A673 (cell line): Measurements from ENCODE around the gene SLC2A4.

Experiments used
- EZH2 ChIP-seq: fragments of 200-600 bp; sonication (generic); IDR thresholded peaks from 2 replicates; pipeline ENCODE4 v1.6.1; 2017; ENCODE audit warnings: borderline replicate concordance, low read depth, mild to moderate bottlenecking, mixed read lengths, antibody characterized with exemption, low read length; ENCODE audit not compliant: poor library complexity, severe bottlenecking
- TF ChIP-seq, protein P1 (sequence below): fragments of 300-800, 200-600 bp; sonication (generic); conservative IDR thresholded peaks from 2 replicates; pipeline ENCODE4 v1.5.1; 2017; ENCODE audit warnings: low read depth, mild to moderate bottlenecking, antibody characterized with exemption, low read length, moderate library complexity, mixed read lengths

DNA sequence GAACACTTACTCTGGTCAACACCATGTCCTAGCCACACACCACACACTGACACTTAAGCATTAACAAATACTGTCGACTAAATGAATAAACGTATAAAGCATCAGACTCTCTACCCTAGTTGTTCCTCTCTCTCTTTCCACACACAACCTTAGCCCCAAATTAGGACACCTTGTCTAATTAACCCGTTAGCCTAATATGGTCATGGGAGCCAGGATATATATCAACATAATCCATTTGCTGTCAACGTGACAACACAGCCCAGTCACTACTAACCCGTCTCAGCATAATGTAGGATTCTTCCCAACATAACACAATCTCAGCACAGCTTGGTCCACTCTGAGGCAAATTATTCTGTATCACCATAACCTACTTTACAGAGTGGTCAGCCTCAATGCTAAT is 49.4 kb upstream of the SLC2A4 start:
- no peak for TF ChIP-seq EZH2
- TF ChIP-seq, protein P1, sequence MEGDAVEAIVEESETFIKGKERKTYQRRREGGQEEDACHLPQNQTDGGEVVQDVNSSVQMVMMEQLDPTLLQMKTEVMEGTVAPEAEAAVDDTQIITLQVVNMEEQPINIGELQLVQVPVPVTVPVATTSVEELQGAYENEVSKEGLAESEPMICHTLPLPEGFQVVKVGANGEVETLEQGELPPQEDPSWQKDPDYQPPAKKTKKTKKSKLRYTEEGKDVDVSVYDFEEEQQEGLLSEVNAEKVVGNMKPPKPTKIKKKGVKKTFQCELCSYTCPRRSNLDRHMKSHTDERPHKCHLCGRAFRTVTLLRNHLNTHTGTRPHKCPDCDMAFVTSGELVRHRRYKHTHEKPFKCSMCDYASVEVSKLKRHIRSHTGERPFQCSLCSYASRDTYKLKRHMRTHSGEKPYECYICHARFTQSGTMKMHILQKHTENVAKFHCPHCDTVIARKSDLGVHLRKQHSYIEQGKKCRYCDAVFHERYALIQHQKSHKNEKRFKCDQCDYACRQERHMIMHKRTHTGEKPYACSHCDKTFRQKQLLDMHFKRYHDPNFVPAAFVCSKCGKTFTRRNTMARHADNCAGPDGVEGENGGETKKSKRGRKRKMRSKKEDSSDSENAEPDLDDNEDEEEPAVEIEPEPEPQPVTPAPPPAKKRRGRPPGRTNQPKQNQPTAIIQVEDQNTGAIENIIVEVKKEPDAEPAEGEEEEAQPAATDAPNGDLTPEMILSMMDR, result no peak
